Vagina (tissue), 2 donors: ENCODE data around the gene ARMH3.

ENCODE experiments used
- CTCF ChIP-seq, 3 experiments: fragments of 450-650 bp in 2 of 3; fragments of 200-600 bp in 1 of 3; sonication (generic) in 1 of 3; IDR thresholded peaks; one replicate each; pipeline ENCODE4 v1.5.1; 2017 to 2019; ENCODE audit warnings: antibody characterized with exemption in 3 of 3, mild to moderate bottlenecking in 2 of 3, moderate library complexity in 2 of 3
- POLR2A ChIP-seq, 2 donors: fragments of 450-650 bp; IDR thresholded peaks; one replicate each; pipeline ENCODE4 v1.6.1; 2017; ENCODE audit warnings: antibody characterized with exemption in 2 of 2, mild to moderate bottlenecking in 2 of 2, moderate library complexity in 2 of 2

GRCh38 chr10:101894742-101895141 is 161.2 kb downstream of the ARMH3 start:
- TF ChIP-seq POLR2A (IDR thresholded peaks at IDR 0.05) (no peak), CTCF (IDR thresholded peaks at IDR 0.05) (no peak)
